Measurements from ENCODE around the gene ZFAND2B.

Gene ZFAND2B

DNA sequence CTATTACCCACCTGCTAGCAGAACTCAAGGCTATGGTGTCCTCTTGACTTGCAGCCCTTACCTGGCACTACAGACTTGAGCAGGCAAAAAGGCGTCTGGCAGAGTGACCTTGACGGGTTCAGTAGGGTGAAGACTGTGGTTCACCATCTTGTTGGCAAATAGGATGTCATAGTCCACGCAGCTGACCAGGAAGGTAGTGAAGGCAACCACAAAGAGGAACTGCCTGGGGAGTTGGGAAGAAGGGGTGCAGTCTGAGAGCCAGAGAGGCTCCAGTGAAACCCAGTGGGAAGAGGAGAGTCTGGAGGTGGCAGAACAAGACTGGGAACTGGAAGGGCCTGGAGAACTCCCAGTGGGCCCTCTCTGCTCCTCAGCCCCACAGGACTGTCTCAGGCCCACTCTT lies 18.8 kb downstream of the ZFAND2B start:
- DNase-seq, result no peak

DNA sequence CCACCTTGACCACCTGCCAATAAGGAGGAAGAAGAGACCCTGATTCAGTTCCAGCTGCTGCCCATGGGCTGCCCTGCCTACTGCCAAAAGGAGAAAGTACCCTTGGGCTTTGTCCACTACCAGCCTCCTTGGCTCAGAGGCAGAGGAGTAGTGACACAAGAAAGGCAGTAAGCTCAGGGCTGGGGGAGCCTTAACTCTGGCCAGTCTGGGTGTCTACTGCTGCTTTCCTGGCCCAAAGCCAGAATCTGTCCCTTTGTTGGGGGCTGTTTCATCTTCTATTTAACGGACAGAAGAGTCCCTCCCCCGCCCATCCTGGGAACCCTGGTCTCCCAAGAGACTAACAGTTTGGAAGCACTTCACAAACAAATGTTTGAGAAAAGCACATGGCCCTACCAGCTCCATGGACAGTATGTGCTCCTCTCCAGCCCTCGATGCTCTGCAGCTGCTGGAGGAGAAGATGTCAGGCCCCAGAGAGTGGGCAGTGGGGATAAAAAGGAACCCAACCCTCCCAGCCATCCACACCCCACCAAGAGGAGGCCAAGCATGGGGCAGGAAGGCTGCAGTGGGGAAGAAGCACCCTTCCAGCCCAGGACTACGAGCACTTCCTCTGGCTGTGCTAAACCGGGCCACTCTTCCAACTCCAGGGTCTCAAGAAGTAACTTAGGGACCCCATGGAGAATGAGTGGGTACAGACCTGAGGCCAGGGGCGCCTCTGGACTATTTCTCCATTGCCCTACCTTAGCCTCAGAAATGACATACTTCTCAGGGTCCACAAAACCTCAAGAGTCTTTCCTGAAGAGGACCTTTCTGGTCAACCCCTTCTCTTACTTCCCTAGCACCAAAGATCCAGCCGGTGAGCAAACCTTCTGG lies 21.7 kb downstream of the ZFAND2B start:
- no peak for DNase-seq

DNA sequence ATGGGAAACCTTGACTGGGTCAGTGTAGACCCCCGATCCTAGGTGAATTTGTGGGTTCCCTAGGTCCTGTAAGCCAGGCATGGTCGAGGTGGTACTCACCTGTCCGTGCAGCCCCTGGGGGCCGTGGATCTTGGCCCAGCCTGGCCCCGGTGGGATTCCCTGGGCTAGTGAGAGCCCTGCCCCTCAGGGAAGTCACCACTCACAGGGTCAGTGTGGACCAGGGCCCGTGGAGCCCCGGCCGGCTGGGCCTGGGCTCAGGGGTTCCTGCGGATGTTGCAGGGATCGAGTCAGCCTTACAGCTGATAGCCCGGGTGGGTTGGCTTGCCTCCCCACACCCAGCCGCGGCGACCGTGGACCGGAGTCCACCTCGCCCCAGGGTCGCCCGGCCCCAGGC lies 22.3 kb downstream of the ZFAND2B start:
- no peak for DNase-seq

DNA sequence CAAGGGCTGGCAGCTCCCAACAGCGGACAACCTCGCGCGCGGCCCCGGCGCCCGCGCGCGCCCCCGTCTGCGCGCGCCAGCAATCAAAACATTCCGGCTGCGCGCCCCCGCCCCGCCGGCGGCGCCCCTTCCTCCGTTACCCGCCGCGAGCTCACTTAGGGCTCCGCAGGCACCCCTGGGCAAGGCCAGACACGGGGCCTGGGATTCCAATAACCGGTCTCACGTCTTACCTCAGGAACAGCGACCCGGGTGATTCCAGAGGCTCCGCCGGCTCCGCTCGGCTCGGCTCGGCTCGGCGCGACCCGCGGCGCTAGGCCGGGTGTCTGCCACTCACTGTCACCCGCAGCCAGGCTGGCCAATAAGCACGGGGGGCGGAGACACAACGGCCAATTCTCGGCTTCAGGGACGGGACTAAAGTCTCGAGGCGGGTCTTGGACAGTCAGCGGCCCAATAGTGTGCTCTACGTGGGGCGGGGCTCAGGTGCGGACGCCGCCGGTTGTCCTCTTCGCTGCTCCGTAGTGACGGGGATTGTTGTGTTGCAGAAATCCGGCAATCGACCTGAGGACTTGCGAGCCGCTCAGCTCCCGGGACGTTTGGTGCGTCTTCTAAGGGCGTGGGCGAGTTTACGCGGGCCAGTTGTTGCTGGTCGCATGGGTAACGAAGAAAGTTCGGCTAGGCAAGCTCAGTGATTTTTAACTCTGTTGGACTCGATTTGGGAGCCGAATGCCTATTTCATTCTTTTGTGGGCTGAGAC lies 22.9 kb downstream of the ZFAND2B start, which contains the start of the genes ANKZF1 and ATG9A:
ANKZF1 (plus strand) TSS at position 502 of the 754 bp plus-strand sequence. CDS start 452 bp downstream, outside the sequence.
ATG9A (minus strand) TSS at position 332 of the 754 bp plus-strand sequence. CDS start 1,612 bp downstream, outside the sequence.
- DNase-seq, result peak; percentile 93

DNA sequence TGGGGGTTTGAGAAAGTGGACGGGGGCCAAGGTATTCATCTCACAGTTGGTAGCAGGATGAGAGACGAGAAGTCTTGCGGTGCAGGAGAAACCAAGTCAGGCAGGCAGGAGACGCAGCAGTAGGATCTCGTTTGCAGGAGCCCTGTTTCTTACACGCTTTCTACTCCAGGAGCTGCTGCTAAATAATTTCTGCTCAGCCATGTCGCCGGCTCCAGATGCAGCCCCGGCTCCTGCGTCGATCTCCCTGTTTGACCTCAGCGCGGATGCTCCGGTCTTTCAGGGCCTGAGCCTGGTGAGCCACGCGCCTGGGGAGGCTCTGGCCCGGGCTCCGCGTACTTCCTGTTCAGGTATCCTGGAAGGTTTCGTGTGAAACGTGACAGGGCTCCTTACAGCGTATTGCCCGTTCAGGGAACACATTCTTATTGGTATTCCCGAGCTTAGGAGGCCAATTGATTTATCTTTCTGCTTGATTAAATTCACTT lies 23.5 kb downstream of the ZFAND2B start:
- DNase-seq, result no peak

DNA sequence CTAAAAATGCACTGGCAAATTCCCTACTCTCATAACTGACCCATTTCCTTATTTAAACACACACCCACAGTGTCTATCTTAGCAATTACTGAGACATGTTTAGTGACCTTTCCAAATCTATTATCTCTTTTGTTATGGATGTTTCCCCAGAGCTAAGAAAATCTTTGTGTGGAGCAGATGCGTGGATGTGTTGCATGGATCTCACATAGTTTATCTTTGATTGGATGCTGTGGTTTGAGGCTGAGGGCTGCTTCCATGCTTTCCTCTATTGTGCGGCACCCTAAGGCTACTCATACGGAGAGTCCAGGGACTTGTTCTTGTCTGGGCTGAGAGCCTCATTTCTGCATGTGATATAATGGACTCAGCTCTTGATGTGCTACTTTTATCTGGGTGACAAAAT lies 27.7 kb downstream of the ZFAND2B start:
- DNase-seq, result no peak

DNA sequence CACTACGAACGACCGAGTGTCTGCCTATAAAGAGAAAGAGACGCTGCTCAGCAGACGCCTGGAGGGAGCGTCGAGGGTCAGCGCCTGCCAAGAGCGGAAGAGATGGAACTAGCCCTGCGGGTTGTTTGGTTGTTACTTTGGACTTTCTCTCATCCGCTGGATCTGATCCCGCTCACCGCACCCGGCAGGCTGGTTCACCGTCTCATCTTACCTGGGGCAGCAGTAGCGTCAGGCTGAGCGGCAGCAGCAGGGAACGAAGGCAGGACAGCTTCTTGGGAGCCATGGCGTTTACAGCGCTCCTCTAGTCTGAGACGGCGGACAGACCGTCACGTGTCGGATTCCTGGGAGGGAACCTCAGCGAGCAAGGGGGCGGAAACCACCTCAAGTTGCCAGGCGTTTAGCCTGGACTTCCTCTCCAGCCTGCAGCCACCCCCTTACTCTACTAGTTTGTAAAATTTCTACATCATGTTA lies 36.7 kb downstream of the ZFAND2B start:
- DNase-seq, result no peak

DNA sequence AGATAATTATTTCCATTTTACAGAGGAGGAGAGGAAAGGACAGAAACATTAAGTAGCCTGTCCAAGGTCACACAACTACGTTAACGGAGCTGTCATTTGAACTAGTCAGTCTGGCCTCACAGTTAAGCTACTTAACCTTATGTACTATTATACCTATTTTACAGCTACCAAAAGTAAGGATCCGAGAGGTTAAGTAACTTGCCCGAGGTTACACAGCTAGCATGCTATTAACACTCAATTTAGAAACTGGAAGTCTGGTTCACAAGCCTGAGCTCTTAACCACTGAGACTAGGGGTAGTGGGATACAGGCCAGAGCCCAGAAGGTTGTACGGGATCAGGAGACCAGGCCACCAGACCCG lies 38.2 kb downstream of the ZFAND2B start:
- no peak for DNase-seq

DNA sequence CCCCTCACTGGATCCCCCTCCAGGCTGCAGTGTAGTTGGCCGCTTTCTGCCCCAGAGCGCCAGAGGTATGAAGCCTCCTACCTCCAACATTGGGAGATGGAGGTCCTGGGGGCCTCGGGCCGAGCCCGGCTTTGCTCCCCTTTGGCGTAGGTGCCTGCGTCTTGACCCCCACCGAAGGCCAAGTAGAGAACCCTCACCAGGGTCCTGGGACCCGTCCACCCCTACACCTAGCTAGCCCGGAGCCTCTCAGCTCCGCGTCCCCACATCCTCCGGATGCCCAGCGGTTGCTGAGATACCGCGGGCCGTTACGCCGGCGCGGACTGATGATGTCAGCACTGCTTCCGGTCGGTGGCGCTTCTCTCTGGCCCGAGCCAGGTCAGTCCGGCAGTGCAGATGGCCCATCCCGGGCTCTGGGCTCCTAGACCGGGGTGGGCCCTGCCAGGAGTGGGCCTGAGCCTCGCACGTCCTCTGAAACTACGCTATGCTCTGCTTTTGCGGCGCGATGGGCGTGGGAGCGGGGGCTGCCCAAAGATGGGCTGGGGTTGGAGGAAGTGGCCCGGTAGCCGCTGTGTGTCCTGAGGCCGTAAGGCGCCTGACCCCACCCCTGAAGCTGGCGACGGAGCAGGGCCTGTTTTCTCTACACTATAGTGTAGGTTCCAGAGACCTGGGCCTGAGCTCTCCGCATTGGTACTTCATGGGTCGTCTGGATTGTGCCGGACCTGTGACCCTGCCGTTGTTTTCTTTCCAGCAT lies 38.7 kb downstream of the ZFAND2B start, which contains the start of the genes GLB1L and STK16:
GLB1L (minus strand) TSS at position 297 of the 751 bp plus-strand sequence. CDS start 1,871 bp downstream, outside the sequence.
STK16 (plus strand) TSS at position 332 of the 751 bp plus-strand sequence. CDS start 521 bp downstream, outside the sequence.
- DNase-seq, result no peak

DNA sequence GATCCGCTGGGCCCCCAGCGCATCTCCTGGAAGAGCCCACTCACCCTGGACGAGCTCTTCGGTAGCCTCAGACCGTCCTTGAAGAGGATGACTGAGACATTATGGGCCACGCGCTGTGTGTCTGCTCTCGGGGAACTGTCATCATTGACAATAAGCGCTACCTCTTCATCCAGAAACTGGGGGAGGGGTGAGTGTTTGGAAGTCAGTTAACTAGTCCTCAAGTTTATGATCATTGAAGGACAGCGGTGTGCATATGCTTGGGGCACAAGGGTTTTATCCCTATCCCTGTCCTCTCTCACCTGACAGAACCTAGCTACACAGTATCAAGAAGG lies 39.3 kb downstream of the ZFAND2B start:
- DNase-seq, result no peak

DNA sequence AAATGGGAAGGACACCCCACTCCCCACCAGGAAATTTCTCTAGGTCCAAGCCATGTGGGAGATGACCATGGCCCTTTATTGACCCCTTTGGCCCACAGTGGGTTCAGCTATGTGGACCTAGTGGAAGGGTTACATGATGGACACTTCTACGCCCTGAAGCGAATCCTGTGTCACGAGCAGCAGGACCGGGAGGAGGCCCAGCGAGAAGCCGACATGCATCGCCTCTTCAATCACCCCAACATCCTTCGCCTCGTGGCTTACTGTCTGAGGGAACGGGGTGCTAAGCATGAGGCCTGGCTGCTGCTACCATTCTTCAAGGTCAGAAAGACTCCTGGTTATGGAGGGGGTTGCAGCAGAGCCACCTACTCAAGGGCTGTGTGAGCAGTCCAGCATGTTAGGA lies 40.0 kb downstream of the ZFAND2B start:
- no peak for DNase-seq

DNA sequence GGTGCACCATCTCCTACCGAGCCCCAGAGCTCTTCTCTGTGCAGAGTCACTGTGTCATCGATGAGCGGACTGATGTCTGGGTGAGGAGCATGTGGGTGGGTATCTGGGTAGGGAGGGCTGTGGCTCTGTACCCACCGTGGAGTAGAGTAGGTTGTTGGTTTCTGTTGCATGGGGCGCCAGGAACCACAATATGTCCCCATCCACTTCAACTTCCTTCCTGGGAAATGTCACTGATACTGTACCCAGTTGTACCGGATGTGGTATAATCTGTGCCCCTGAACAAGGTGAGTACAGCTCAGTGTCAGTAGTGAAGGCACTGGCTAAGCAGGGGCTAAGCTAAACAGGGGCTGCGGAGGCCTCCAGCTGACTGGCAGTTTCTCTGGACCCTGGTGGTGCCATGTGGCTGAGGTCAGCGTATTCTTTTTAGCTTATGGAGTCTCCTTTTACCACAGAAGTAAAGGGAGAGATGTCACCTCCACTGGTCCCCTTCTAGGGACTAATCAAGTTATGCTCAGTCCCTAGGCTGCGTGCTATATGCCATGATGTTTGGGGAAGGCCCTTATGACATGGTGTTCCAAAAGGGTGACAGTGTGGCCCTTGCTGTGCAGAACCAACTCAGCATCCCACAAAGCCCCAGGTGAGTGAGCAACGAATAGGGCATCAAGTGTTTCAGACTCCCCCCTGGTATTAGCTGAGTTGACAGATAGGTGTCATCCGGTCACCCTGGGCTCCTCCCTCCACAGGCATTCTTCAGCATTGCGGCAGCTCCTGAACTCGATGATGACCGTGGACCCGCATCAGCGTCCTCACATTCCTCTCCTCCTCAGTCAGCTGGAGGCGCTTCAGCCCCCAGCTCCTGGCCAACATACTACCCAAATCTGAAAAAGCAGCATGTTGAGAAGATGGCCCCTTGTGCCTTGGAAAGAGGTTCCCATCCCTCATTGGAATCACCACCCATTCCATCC lies 41.4 kb downstream of the ZFAND2B start:
- no peak for DNase-seq

DNA sequence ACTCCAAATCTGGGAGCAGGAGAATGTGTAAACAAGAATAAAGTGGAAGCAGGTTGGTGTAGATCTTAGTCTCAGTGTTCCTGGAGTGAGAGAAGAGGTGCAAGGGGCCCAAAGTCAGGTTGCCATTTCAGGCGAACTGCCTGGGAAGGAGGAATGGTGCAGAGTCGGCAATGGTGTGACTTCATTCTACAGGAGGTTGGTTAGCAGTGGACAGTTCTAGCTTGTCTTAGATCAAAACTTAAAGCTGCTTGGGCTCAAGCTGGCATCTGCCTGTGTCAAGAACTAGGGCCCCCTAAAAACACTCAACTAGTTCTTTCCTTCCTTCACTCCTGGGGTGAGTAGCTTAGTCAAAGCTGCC lies 42.2 kb downstream of the ZFAND2B start:
- no peak for DNase-seq

DNA sequence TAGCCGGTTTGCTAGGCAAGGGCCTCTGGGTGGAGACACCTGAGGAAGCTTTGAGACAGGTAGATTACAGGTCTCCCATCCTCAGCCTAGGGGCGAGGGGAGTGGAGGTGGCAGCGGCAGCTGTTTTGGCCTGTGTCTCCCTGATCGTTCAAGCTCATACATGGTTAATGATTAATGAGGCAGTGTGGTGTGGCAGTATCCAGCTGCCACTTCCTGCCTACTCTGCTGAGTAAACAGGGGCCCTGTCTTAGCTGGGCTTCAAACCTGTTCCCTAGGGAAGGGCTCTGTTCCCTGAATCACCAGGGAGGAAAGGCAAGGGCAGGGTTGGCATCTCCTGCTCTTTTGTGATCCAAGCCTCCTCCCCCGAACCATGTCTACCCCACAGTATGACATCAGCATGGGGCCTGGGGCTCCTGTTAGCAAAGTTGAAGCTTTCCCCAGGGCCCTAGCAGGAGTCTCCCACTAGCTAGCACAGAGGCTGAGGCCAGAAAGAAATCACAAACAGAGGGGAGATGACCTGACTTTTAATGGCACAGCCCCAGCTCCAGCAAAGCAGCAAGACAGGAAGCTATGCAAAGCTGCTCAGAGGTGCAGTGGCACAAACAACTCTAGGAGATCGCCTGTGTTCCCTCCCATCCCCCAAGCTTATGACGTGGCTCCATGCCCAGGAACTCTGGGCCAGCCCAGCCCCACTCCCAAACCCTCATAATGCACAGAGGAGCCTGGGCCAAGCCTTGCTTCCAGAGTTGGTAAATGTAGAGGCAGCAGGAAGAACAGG lies 42.8 kb downstream of the ZFAND2B start:
- peak; percentile 50 for DNase-seq

DNA sequence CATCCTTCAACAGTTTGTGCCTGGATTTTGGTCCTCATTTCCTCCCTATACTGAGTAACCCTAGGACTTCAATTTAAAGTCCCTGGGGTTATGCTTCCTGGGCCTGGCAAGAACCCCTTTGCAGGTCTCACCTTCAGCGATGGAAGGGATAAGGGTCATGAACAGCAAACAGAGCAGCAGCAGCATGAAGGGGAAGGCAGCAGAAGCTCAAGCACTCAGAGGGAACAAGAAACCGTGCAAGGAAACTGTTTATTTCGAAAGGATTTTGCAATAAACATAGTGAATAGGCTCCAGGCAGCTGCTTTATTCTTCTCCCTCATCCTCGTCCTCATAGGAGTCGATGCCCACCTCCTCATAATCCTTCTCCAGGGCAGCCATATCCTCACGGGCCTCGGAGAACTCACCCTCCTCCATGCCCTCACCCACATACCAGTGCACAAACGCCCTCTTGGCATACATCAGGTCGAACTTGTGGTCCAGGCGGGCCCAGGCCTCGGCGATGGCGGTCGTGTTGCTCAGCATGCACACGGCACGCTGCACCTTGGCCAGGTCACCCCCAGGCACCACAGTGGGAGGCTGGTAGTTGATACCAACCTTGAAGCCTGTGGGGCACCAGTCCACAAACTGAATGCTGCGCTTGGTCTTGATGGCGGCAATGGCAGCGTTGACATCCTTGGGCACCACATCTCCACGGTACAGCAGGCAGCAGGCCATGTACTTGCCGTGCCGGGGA lies 43.6 kb downstream of the ZFAND2B start:
- no peak for DNase-seq

DNA sequence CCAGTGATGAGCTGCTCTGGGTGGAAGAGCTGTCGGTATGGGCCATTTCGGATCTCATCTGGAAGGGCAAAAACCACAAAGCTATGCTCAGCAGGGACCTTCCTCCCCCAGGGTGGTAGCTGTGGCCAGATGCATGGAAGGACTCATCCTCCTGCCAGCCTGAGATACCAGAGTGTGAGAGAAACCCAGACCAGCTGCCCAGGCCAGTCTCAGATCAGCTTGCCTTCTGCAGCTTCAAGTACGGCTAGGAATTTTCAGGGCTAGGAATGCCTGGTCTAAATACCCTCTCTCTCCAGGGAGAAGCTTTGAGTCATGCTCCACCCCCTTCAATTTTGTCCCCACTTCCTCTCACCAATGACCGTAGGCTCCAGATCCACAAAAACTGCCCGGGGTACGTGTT lies 45.1 kb downstream of the ZFAND2B start:
- no peak for DNase-seq

DNA sequence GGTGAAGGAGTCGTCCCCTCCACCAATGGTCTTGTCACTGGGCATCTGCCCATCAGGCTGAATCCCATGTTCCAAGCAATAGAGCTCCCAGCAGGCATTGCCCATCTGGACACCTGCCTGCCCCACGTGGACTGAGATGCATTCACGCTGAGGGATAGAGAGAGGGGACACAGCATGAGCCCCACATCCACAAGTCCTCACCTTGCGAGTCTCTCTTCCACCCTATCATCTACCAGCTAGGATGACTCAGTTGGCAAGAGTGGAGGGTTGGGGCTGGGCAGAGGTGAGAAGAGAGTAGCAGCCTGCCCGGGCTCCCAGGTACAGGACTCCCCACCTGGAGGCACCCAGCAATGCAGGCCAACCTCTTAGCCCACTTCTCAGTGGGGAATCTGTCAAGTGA lies 45.5 kb downstream of the ZFAND2B start:
- no peak for DNase-seq

DNA sequence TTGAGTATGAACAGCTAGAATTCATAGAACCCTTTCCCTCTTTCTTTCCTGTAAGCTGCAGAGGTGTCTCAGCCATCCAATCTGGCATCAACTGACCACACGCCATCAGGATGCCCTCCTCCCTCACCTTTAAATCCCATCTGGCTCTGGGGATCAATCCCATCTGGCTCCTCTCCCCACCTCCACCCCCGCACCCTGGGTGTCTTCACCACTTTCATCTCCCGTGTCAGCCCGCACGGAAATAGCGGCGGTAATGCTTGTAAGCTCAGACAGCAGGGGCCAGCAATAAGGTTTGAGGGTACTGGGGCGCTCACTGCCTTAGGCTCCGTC lies 46.0 kb downstream of the ZFAND2B start:
- DNase-seq, result no peak

DNA sequence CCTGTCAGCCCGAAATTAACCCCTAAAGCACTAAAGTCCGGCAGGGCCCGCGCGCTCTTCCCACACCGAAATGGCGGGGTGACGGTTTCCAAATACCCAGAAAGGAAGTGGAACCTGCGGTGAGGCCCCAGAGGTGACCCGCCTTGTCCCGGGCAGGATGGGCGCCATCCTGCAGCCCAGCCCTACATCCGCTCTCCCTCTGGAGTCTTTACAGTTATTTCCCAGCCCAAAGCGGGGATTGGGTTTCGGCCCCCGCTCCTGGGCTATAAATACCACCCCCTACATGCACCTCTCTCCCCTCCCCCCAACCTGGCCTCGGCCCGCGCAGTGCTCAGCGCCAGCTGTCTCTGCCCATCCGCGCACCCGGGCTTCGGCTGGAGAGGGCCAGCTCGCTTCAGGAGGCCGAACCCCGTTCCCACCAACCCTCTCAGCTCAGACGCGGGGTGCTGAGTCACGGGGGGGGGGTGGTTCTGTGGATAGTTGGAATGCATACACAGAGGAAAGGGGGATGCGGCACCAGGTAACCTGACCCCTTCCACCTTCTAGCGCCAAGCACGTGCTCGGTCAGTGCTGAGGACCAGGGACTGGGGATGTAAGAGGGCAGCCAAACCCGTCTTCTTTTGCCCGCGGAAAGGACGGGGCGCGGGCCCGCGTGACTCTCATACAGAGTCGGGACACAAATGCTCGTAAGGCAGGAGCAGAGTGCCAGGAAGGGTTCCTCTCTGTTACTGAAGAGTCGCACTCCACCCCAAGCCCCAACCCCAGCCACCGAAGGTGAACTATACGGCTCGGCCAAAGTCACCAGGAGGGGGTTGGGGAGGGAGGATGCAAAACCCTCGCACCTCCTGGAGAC lies 46.5 kb downstream of the ZFAND2B start, which contains the start of gene TUBA4B:
TUBA4B (plus strand) TSS at position 344 of the 853 bp plus-strand sequence; CDS start at position 509, 165 bp downstream.
- DNase-seq, result no peak
